Activated CD4-positive, CD25-positive, alpha-beta regulatory T cell treated with anti-CD3 and anti-CD28 coated beads, Interleukin-2, amount 50 U/mL, for 24 hours (primary cell): ENCODE measurements around the gene CPN2.

Experiments
- ATAC-seq, 2 donors: fragments of 150-1000 bp; cut with Tn5 transposase; one replicate each; pipeline ENCODE4 v1.10.0; 2021; ENCODE audit warnings: mild to moderate bottlenecking in 1 of 2, moderate library complexity in 1 of 2

The CPN2 gene

GRCh38 chr3:194327218-194328052 is 23.7 kb downstream of the CPN2 start:
- ATAC-seq: no peak

- no peak for ATAC-seq
Observed at GRCh38 chr3:194326968-194327217, 24.2 kb downstream of the CPN2 start.

- no peak for ATAC-seq
Observed at GRCh38 chr3:194326192-194326967, 24.7 kb downstream of the CPN2 start.

DNA sequence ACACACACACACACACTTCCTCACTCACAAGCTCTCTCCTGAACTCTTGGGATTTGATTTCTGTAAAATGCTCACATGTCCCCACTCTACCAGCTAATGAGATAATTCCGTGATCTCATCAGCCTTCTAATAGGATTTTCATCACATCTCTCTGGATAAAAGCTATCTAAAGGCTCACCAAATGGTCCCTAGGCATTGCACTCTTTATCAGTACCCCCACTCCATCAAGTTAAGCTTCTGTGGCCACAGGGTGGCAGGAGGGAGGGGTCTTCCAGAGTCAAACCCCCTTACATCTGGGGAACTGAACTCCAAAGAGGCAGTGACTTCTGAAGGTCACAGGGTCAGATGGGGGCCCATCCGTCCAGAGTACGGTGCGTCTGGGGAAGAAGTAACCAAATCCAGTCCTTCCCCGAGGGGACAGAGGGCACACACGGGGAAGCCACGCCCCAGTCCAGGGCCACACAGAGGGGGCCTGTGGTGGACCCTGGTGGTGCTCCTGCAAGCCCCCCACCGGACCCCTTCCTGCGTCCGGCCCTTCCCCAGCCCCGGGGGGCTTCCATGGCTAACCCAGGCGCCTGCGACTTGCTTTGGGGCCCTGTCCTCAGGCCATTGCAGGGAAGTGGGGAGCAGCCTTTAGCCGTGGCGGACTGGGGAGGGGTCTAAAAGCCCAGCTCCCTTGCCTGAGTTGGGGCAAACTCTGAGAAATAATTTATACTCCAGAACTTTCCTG is 25.5 kb downstream of the CPN2 start:
- ATAC-seq: no peak

DNA sequence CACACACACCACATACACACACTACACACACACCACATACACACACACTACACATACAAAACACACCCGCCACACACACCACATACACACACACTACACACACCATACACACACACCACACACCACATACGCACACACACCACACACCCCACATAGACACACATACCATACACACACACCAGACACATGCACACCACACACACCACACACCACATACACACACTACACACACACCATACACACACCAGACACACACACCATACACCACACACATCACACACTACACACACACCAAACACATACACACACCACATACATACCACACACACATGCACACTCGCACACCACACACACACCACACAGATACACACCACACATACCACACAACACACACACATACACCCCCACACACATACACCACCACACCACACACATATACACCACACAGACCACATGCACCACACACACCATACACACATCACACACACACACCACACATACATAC is 26.3 kb downstream of the CPN2 start:
- no peak for ATAC-seq

DNA sequence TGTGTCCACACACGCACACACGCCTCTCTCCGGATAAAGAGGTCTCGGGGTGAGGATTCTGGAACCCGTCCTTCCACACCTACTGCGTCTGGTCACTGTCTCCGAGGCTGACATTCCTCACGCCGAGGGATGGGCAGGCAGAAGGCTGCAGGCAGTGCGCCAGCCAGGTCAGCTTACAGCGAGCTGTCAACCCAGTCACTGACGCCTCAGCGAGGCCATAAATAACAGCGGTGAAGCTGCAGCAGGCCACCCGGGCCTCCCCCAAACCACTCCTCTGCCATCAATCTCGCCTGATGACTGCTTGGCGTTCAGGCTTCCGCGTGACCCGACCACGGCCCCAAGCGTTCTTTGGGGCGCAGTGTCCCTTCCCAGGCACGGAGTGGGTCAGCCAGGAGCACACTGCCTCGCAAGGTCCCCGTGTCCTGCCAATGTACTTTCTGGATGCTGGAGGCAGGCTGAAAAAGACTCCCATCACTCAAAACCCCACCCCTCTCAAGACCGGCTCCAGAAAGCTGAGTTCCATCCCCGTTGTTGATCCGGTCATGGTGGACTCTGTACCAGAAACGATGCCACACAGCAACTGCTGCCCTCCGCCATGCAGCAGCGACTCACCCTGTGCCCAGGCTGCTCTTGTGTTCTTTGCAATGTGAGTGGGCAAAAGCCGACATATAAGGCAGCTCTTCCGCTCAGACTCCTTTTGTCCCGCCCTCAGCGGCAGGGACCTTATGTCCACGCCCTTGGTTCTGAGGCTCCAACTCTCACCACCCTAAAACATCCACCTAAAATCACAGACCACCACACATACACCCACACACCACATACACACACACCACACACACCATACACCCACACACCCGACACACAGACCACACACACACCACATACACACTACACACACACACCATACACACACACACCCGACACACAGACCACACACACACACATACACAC is 27.1 kb downstream of the CPN2 start:
- peak; percentile 66 to 70 for ATAC-seq

DNA sequence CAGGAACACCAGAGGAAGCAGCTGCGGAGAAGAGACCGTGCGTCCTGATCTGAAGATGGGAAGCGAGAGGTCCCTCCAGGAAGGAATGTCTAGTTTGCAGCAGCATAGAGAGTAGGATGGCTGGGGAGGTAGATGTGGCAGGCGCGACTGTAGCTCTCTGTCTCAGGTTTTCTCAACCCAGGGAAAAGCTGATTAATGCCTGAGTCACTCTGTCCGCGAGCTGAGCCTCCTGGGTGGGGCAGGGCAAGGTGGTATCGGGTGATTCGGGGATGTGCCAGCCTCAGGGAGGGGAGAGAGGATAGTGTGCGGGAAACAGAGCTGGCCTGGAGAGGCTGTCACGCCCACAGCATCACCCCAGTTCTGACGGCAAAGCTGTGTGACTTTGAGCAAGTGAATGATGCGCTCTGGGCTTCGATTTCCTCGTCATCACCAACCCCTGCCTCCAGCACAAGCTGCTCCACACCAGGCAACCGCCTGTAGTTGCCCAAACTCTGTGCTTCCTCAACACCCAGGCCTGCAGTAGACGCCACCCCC is 28.4 kb downstream of the CPN2 start:
- ATAC-seq: peak; percentile 73 to 81

- no peak for ATAC-seq
Observed at GRCh38 chr3:194321693-194322640, 29.2 kb downstream of the CPN2 start.

DNA sequence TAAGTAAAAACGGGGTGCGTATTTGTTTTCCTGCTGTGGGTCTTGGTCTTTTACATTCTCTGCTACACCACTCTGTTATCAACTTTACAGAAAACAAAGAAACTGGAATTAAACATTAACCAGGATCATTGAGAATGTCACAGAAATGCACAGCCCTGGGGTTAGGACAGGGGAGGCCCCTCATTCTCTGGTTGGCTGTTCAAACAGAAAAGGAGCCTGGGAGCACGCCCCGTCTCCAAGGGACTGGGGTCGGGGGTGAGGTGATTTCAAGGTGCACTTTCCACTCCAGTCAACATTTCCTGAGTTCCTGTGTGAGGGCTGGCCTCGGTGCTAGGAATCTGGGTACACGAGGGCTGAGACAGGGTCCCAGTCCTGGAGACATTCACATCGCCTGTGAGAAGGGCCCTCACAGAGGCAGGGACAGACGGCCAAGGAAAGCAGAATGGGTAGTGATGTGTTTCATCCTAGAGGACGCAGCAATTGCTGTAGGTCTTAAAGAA is 30.3 kb downstream of the CPN2 start:
- no peak for ATAC-seq

- ATAC-seq: no peak
Observed at GRCh38 chr3:194320100-194320499, 31.0 kb downstream of the CPN2 start.

GRCh38 chr3:194318511-194319161 is 32.5 kb downstream of the CPN2 start:
- no peak for ATAC-seq

DNA sequence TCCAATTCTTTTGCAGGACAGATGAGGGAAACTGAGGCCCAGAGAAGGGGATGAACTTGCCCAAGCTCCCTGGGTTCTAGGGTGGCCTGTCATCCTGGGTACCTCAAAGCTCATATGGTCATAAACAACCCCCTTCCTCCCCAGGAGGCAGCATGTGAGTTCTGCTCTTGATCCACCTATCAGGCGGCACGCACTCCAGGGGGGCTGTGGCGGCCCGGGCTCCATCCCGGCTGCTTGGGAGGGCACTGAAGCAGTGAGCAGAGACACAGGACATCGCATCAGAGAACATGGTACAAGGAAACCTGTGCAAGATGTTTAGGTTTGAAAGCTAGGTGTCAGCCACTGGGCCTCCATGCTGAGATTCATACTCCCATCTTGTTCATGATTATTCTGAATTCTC is 34.2 kb downstream of the CPN2 start:
- no peak for ATAC-seq

DNA sequence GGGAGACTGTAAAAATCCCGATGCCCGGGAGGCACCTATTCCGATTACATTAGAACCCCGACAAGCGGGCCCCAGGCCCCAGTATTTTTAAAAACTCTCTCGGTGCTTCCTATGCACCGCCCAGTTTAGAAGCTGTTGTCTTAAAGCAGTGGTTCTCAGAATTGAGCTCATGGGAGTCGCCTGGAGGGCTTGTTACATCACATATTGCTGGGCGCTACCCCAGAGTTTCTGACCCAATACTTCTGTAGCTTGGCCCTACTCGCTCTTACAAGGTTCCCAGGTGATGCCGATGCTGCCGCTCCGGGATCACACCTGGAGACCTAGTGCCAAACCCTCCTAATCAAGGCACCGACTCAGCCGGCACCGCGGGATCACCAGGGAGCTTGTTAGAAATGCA is 35.2 kb downstream of the CPN2 start:
- ATAC-seq: peak; percentile 16 to 28

DNA sequence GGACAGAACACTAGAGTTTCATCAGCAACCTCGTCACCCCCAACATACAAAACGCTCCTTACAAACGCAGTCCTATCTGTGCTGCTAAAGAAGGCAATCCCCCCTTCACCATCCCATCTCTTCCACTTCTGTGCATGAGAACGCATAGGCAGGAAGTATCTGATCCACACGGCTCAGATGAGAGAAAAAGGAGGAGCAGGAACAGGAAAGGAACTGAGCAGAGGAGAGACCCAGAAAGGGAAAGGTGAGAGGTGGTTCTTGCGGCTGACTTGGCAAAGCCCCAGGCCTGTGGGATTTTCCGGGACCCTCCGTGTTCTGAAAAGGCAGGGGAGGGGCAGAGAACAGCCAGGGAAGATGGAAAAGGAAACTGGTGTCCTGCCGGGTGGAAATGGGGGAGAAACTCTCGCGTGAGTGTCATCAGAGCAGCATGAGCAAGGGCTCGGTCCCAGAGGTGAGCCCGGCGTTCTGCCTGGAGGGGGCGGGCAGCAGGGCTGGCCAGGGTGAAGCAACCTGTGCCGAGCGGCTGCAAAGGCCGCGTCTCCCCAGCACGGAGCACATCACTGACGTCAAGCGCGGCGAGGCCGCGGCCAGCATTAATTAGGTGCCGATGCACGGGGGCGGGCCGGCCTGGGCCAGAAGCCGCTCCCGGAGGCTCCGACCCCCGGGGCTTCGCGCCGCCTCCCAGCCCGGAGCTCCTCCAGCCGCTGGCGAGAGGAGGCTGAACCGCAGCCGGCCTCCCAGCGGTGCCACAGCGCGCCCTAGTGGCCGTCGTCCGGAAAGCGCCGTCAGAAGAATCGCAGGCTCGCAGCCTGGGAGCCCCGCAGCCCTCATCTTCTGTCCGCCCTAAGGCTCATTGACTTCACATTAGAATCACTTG is 35.8 kb downstream of the CPN2 start:
- peak; percentile 87 to 89 for ATAC-seq

- ATAC-seq: no peak
Observed at GRCh38 chr3:194314388-194315068, 36.6 kb downstream of the CPN2 start.

- no peak for ATAC-seq
Observed at GRCh38 chr3:194313560-194314387, 37.4 kb downstream of the CPN2 start.

DNA sequence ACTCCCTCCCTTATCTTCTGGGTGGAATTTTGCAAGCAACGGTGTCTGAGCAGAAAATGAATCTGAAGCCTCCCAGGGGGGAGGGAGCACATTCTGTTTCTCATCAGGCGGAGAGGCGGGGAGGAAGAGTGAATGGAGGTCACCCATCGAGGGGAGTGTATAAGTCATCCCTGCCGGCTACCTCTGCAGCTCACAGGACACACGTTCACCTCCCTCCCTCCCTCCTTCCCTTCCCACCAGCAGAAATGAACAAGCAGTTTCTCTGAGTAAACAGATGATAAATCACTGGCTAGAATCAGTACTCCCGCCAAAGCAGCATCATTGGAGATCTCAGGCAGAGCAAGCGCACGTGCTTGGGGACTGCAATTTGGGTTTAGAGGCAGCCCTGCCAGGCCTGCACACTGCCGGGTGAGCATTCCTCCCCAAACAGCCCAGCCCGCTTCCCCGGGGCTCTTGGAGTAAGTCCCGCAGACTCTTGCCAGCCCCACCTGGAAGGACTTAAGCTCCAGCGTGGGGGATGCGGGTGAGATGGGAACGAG is 38.3 kb downstream of the CPN2 start:
- ATAC-seq: no peak
